AG04450 (cell line): Measurements from ENCODE around the gene GPR176. TPM values are rescaled to one million over a fixed set of nuclear protein-coding genes. Genes with fewer than 3 reads are reported as not detected.

Experiments
- CTCF ChIA-PET: fragments of 300-600, 350-600 bp; formaldehyde crosslinking; extraction: SDS; loops from one replicate; lab custom pipeline; 2022; ENCODE audit warnings: antibody characterized with exemption, inconsistent platforms; lab: Charles Lee
- POLR2A ChIA-PET: fragments of 350-600 bp; formaldehyde crosslinking; extraction: SDS; loops from one replicate; lab custom pipeline; 2021; ENCODE audit warnings: antibody characterized with exemption, inconsistent platforms; lab: Yijun Ruan, JAX
- DNase-seq: peaks from one replicate; pipeline ENCODE4 v3.0.0-alpha.2; 2011; ENCODE audit warnings: low read depth, low spot score
- H3K27ac ChIP-seq: one replicate; pipeline ENCODE4 v1.5.1; 2012; ENCODE audit warnings: low read depth, low read length, control low read depth
- H3K27me3 ChIP-seq: one replicate; pipeline ENCODE4 v1.6.0; 2012; ENCODE audit warnings: low read length; ENCODE audit not compliant: control insufficient read depth, insufficient read depth
- H3K4me3 ChIP-seq: 2 replicates; pipeline ENCODE4 v1.5.1; 2011; ENCODE audit warnings: mild to moderate bottlenecking, low read depth, low read length, control low read depth
- H3K9me3 ChIP-seq: 2 replicates; pipeline ENCODE4 v1.5.1; 2012; ENCODE audit warnings: low read length; ENCODE audit not compliant: control insufficient read depth, insufficient read depth
- CTCF ChIP-seq: IDR thresholded peaks from 2 replicates; pipeline ENCODE4 v1.5.1; 2011; ENCODE audit warnings: low read depth, low read length, control low read depth, inconsistent platforms
- polyA plus RNA-seq: library from polyadenylated mRNA; depleted of rRNA; stranded (reverse); fragments of >200 nt; gene quantifications from 2 replicates; pipeline ENCODE4 v1.2.3, GENCODE V29; 2011

The GPR176 gene
- polyA plus RNA-seq, 1 experiment = 83.9 TPM

GRCh38 chr15:39795486-39795885 lies 124.6 kb downstream of the GPR176 start:
- ChIA-PET POLR2A (no interaction called here), CTCF (no interaction called here)
- Histone ChIP-seq H3K4me3 (no peak overlapping the region), H3K9me3 (no peaks in the 10 kb centered on the region), H3K27me3 (no peaks in the 10 kb centered on the region), H3K27ac (no peak overlapping the region)
- DNase-seq = no peak
- no peak for TF ChIP-seq CTCF

- TF ChIP-seq CTCF = no peak
- no peak overlapping the region for H3K4me3 ChIP-seq
- no peaks in the 10 kb centered on the region for H3K9me3 ChIP-seq
- H3K27ac ChIP-seq = no peak overlapping the region
- ChIA-PET POLR2A (interaction anchor here (0.5 to 0.6 kb wide), 2 partner anchors 63 to 93 kb away, joined by 3 to 4 read pairs; no protein-coding TSS in a partner anchor), CTCF (no interaction called here)
- H3K27me3 ChIP-seq = no peaks in the 10 kb centered on the region
- no peak for DNase-seq
Measured at GRCh38 chr15:39794954-39795353, 125.1 kb downstream of the GPR176 start.

GRCh38 chr15:39793923-39794322 lies 126.1 kb downstream of the GPR176 start:
- ChIA-PET POLR2A (no interaction called here), CTCF (no interaction called here)

GRCh38 chr15:39792844-39793335 lies 127.2 kb downstream of the GPR176 start:
- Histone ChIP-seq H3K9me3 (no peaks in the 10 kb centered on the region), H3K4me3 (no peak overlapping the region), H3K27ac (no peak overlapping the region), H3K27me3 (no peaks in the 10 kb centered on the region)
- no peak for TF ChIP-seq CTCF
- CTCF ChIA-PET = no interaction called here
- POLR2A ChIA-PET = no interaction called here
- no peak for DNase-seq

More at GRCh38 chr15:39793923-39794322, 126.1 kb downstream of the GPR176 start:
- TF ChIP-seq CTCF = no peak
- Histone ChIP-seq H3K27ac (no peak overlapping the region), H3K27me3 (no peaks in the 10 kb centered on the region), H3K4me3 (no peak overlapping the region), H3K9me3 (no peaks in the 10 kb centered on the region)
- DNase-seq = no peak

- H3K4me3 ChIP-seq = no peak overlapping the region
- no peak overlapping the region for H3K27ac ChIP-seq
- no peaks in the 10 kb centered on the region for H3K27me3 ChIP-seq
- no peaks in the 10 kb centered on the region for H3K9me3 ChIP-seq
- DNase-seq = no peak
- ChIA-PET POLR2A (no interaction called here), CTCF (no interaction called here)
- no peak for TF ChIP-seq CTCF
Measured at GRCh38 chr15:39792025-39792843, 127.8 kb downstream of the GPR176 start.
